Right hindlimb (tissue), 1 donor: ENCODE results near the gene TMEM254.
"Not testable (repeated sequence)": the region's sequence is repeated elsewhere in the genome, so short reads cannot be mapped to it uniquely, and the experiment has no call there.

Source experiments
- DNase-seq: peaks from one replicate; pipeline ENCODE4 v3.0.0-alpha.2; 2018

Gene TMEM254, protein sequence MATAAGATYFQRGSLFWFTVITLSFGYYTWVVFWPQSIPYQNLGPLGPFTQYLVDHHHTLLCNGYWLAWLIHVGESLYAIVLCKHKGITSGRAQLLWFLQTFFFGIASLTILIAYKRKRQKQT

GRCh38 chr10:80078448-80079311, at the start of gene TMEM254:
Gene TMEM254 (plus strand): TSS chr10:80078665. CDS start chr10:80078700, 35 bp downstream.
- DNase-seq = peak; percentile 96

GRCh38 chr10:80029205-80029604, 49.3 kb upstream of the TMEM254 start:
- DNase-seq = not testable (repeated sequence)

DNA sequence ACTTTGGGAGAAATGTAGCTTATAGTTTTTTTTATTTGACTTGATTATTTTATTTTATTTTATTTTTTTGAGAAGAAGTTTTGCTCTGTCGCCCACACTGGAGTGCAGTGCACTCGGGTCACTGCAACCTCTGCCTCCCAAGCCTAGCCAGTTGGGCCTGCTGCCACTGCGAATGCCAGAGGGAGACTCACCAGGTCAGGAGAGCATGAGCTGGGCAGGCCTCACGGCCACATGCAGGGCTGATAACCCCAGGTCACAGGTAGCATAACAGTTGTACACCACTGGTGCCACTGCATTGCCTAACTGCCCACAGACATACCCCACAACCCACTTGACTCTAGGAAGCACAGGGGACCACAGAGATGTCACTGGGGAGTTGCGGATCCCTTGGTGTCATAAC, 48.6 kb upstream of the TMEM254 start:
- DNase-seq = not testable (repeated sequence)

GRCh38 chr10:80032503-80032902, 46.0 kb upstream of the TMEM254 start:
- no peak for DNase-seq

- DNase-seq = not testable (repeated sequence)
Observed at GRCh38 chr10:80034766-80035165, 43.7 kb upstream of the TMEM254 start.

GRCh38 chr10:80035430-80035829, 43.0 kb upstream of the TMEM254 start:
- DNase-seq = not testable (repeated sequence)

GRCh38 chr10:80036921-80037500, 41.5 kb upstream of the TMEM254 start:
- DNase-seq = not testable (repeated sequence)

GRCh38 chr10:80038226-80038625, 40.2 kb upstream of the TMEM254 start:
- not testable (repeated sequence) for DNase-seq

GRCh38 chr10:80041162-80041561, 37.3 kb upstream of the TMEM254 start:
- no peak for DNase-seq

- DNase-seq = not testable (repeated sequence)
Observed at GRCh38 chr10:80044935-80045334, 33.5 kb upstream of the TMEM254 start.

DNA sequence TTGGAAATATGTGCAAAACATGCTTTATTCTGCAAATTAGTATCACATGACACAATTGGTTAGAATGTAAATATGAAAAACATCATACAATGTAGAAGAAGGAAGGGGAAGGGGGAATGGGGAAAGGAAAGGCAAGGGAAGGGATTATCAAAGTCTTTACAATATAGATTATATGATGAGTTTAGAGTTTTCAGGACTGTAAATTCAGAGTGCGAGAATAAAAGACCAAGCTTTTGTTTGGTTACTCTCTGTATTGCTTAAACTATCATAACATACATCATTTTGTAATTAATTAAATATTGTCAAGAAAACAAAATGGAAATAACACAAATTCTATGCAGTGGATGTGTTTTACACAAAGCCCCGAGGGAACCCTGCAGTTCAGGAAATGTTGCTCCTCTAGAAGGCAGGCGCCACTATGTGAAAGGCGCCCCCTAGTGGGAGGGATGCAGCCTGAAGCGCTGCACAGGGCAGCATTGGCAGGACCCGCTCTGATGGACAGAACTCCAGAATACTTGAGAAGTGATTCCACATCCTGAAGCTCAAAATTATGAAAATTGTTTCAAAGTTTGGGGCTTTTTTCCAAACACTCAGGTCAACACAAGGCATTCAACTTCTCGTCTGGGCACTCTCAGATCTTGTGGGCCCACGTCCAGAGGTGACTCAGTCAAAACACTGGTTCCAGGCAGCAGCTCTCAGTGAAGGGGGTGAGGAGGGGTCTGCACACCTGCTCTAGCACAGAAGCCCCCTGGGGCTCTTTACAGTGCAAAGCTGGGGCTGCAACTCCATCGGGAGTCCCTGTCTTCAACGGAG, 31.6 kb upstream of the TMEM254 start:
- DNase-seq = peak; percentile 68

DNA sequence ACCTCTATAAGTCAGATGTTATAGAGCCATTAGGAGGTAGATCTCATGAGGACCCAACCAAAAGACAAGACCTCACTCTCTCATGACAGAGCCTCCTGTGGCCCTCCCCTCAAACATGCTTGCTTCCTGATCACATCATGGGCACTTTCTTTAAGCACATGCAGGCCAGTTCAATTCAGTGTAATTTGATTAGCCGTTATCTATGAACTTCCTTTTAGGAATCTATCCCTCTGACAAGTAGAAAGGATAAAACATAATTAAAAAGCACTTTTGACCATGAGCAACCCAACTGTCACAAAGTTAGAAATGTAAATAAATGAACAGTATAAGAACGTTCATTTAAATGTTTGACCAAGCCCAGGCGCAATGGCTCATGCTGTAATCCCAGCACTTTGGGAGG, 27.7 kb upstream of the TMEM254 start:
- no peak for DNase-seq

- no peak for DNase-seq
Observed at GRCh38 chr10:80051993-80052392, 26.5 kb upstream of the TMEM254 start.

GRCh38 chr10:80055760-80056159, 22.7 kb upstream of the TMEM254 start:
- no peak for DNase-seq

GRCh38 chr10:80057171-80057570, 21.3 kb upstream of the TMEM254 start:
- DNase-seq = no peak

GRCh38 chr10:80064120-80064886, 14.2 kb upstream of the TMEM254 start:
- DNase-seq = no peak

DNA sequence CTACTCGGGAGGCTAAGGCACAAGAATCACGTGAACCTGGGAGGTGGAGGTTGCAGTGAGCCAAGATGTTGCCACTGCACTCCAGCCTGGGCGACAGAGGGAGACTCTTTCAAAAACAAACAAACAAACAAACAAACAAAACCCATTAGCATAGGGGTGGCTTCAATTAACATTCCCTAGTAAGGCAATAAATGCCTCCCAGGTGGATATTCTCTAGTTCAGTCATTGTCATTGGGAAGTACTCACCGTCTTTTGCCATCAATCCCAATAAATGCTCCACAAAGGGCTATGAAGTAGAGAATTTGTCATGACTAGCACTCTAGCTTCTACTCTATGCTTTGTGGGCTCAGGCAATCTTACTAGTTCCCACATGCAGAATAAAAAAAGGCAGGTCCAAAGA, 11.7 kb upstream of the TMEM254 start:
- DNase-seq = no peak

DNA sequence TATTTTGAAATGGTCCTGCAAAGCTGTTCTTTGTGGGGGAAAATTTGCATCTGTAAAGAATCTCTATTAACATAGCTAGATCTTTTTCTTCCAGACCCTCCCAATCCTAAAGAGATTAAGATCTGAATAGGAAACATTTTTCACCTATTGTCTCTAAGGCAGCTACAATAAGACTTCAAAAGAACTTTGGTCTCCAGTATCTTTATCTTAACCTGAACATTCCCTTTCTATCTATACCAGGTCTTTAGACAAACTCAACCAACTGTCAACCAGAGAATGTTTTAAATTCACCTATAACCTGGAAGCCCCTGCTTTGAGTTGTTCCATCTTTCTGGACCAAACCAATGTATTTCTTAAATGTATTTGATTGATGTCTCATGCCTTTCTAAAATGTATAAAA, 10.6 kb upstream of the TMEM254 start:
- not testable (repeated sequence) for DNase-seq

DNA sequence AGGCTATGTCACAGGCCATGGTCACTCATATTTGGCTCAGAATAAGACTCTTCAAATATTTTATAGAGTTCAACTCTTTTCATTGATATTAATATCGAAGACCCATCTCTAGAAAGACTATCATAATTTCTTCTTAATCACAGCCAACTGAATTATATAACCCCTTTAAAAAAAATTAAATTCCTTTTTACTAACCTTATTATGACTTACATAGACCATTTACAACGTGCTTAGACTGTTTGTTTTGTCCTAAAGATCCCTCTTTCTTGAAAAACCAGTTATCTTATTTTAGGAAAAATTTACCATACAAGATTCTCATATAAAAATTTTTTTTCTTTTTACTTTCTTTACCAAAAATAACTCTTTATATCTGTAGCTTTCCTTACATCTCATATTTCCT, 10.2 kb upstream of the TMEM254 start:
- DNase-seq = no peak

GRCh38 chr10:80070057-80070456, 8.4 kb upstream of the TMEM254 start:
- DNase-seq = peak; percentile 58

DNA sequence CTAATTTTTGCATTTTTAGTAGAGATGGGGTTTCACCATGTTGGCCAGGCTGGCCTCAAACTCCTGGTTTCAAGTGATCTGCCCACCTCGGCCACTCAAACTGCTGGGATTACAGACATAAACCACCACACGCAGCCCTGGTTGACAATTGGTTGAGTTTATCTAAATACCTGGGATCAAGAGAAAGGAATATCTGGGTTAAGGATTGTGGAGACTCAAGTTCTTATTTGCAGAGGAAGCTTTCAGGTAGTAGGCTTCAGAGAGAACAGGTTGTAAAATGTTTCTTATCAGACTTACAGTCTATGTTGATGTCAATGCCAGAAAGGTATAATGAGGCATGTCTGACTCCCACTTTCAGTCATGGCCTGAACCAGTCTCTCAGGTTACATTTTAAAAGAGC, 5.9 kb upstream of the TMEM254 start:
- DNase-seq = no peak

GRCh38 chr10:80075781-80076180, 2.7 kb upstream of the TMEM254 start:
- DNase-seq = no peak
